Measurements from ENCODE around the gene NPS.

The NPS gene

GRCh38 chr10:127561647-127562046, 12.5 kb downstream of the NPS start:
- Histone ChIP-seq H3K27ac (no peak overlapping the region), H3K9me3 (ENCODE audit: control insufficient read depth, low read length) (no peaks in the 10 kb centered on the region), H3K36me3 (ENCODE audit: control insufficient read depth, insufficient read depth, low read length) (no peaks in the 10 kb centered on the region), H2AFZ (no peak overlapping the region), H3K4me1 (no peaks in the 10 kb centered on the region), H3K4me3 (ENCODE audit: low read depth, low read length) (no peak overlapping the region), H3K79me2 (no peaks in the 10 kb centered on the region), H3K4me2 (ENCODE audit: low read length) (no peak overlapping the region), H3K9ac (no peak overlapping the region), H3K27me3 (ENCODE audit: control insufficient read depth, insufficient read depth, low read length) (no peaks in the 10 kb centered on the region)
- TF ChIP-seq, protein P1, sequence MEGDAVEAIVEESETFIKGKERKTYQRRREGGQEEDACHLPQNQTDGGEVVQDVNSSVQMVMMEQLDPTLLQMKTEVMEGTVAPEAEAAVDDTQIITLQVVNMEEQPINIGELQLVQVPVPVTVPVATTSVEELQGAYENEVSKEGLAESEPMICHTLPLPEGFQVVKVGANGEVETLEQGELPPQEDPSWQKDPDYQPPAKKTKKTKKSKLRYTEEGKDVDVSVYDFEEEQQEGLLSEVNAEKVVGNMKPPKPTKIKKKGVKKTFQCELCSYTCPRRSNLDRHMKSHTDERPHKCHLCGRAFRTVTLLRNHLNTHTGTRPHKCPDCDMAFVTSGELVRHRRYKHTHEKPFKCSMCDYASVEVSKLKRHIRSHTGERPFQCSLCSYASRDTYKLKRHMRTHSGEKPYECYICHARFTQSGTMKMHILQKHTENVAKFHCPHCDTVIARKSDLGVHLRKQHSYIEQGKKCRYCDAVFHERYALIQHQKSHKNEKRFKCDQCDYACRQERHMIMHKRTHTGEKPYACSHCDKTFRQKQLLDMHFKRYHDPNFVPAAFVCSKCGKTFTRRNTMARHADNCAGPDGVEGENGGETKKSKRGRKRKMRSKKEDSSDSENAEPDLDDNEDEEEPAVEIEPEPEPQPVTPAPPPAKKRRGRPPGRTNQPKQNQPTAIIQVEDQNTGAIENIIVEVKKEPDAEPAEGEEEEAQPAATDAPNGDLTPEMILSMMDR (IDR thresholded peaks at IDR 0.05) = no peak

DNA sequence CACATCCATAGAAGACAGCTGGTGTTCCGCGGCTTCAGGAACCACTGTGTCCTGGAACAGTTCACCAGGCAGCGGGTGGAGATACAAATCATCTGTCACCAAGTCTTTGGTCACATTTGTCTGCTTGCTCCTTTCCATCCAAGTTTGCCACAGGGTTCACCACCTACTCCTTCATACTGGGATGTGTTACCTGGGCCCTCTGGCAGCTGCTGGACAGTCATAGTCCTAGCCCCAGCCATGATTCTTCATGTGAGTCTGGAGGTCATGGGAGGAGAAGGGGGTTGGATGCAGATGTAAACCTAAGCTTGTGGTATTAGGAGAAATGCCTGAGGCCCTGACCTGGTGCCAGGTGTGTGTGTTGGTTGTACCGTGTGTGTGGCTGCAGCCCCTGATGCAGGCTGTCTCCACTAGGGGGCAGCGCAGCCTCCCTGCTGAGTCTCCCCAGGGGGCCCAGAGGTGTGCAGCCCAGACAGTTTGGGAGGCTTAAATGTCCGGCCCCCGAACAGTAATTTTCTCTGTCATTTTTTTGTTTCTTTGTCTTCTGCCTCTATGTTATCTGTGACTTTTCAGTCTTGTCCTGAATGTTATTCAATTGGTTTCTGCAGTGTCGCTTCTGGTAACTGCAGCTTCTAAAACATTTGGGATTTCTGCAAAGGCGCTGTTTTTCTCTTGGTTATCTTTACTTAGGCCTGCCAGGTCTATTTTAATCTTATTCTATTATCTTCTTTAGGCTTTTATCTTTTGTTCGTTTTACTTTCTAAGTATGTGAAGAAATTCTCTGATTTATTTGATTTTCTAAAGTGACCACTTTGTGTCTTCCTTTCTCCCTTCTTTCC, 14.8 kb downstream of the NPS start:
- H3K4me2 ChIP-seq (ENCODE audit: low read length) = no peak overlapping the region
- H3K36me3 ChIP-seq (ENCODE audit: control insufficient read depth, insufficient read depth, low read length) = no peaks in the 10 kb centered on the region
- H3K9ac ChIP-seq = no peak overlapping the region
- TF ChIP-seq, protein P1 (IDR thresholded peaks at IDR 0.05) = peak; percentile 15
- H3K9me3 ChIP-seq (ENCODE audit: control insufficient read depth, low read length) = no peaks in the 10 kb centered on the region
- H3K4me1 ChIP-seq = no peaks in the 10 kb centered on the region
- H3K79me2 ChIP-seq = no peaks in the 10 kb centered on the region
- H3K27ac ChIP-seq = no peak overlapping the region
- H3K27me3 ChIP-seq (ENCODE audit: control insufficient read depth, insufficient read depth, low read length) = no peaks in the 10 kb centered on the region
- H3K4me3 ChIP-seq (ENCODE audit: low read depth, low read length) = no peak overlapping the region
- H2AFZ ChIP-seq = no peak overlapping the region

GRCh38 chr10:127564644-127565043, 15.5 kb downstream of the NPS start:
- Histone ChIP-seq H3K4me2 (ENCODE audit: low read length) (no peak overlapping the region), H3K36me3 (ENCODE audit: control insufficient read depth, insufficient read depth, low read length) (no peaks in the 10 kb centered on the region), H3K27ac (no peak overlapping the region), H3K4me1 (no peaks in the 10 kb centered on the region), H3K9me3 (ENCODE audit: control insufficient read depth, low read length) (no peaks in the 10 kb centered on the region), H2AFZ (no peak overlapping the region), H3K4me3 (ENCODE audit: low read depth, low read length) (no peak overlapping the region), H3K9ac (no peak overlapping the region), H3K27me3 (ENCODE audit: control insufficient read depth, insufficient read depth, low read length) (no peaks in the 10 kb centered on the region), H3K79me2 (no peaks in the 10 kb centered on the region)
- TF ChIP-seq, protein P1 (IDR thresholded peaks at IDR 0.05) = no peak

DNA sequence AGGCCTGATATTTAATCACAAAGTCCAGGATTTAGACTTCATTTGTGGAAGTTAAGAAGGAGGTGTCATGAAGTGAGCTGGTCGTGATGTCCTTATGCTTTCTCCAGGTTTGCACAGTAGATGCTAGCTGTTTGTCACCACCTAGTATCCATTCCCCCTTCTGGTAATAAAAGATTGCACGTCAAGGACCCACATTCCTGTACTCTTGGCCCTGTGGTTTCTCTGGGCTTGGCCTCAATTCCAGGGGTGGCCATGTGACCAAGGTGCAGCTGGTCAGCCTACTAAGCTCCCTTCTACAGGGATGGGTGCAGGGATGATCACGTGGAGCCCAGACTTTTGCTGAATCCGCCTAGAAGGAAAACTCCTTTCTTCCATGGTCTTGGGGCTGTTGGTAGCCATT, 16.5 kb downstream of the NPS start:
- H3K9ac ChIP-seq = no peak overlapping the region
- no peak overlapping the region for H3K4me2 ChIP-seq (ENCODE audit: low read length)
- no peak overlapping the region for H3K27ac ChIP-seq
- no peaks in the 10 kb centered on the region for H3K27me3 ChIP-seq (ENCODE audit: control insufficient read depth, insufficient read depth, low read length)
- H3K4me1 ChIP-seq = no peaks in the 10 kb centered on the region
- H3K79me2 ChIP-seq = no peaks in the 10 kb centered on the region
- no peak overlapping the region for H3K4me3 ChIP-seq (ENCODE audit: low read depth, low read length)
- TF ChIP-seq, protein P1 (IDR thresholded peaks at IDR 0.05) = no peak
- no peaks in the 10 kb centered on the region for H3K9me3 ChIP-seq (ENCODE audit: control insufficient read depth, low read length)
- H3K36me3 ChIP-seq (ENCODE audit: control insufficient read depth, insufficient read depth, low read length) = no peaks in the 10 kb centered on the region
- no peak overlapping the region for H2AFZ ChIP-seq

- Histone ChIP-seq H3K4me2 (ENCODE audit: low read length) (no peak overlapping the region), H3K4me1 (no peaks in the 10 kb centered on the region), H2AFZ (no peak overlapping the region), H3K79me2 (no peaks in the 10 kb centered on the region), H3K27ac (no peak overlapping the region), H3K36me3 (ENCODE audit: control insufficient read depth, insufficient read depth, low read length) (no peaks in the 10 kb centered on the region), H3K9ac (no peak overlapping the region), H3K27me3 (ENCODE audit: control insufficient read depth, insufficient read depth, low read length) (no peaks in the 10 kb centered on the region), H3K9me3 (ENCODE audit: control insufficient read depth, low read length) (no peaks in the 10 kb centered on the region), H3K4me3 (ENCODE audit: low read depth, low read length) (no peak overlapping the region)
- TF ChIP-seq, protein P1 (IDR thresholded peaks at IDR 0.05) = no peak
These were observed 20.1 kb downstream of the NPS start for GRCh38 chr10:127569210-127569609.
